ENCODE data around the gene MS4A15. TPM values are rescaled to one million over a fixed set of nuclear protein-coding genes. Genes with fewer than 3 reads are reported as not detected.
"Not testable (repeated sequence)": the region's sequence is repeated elsewhere in the genome, so short reads cannot be mapped to it uniquely, and the experiment has no call there.

The MS4A15 gene, protein sequence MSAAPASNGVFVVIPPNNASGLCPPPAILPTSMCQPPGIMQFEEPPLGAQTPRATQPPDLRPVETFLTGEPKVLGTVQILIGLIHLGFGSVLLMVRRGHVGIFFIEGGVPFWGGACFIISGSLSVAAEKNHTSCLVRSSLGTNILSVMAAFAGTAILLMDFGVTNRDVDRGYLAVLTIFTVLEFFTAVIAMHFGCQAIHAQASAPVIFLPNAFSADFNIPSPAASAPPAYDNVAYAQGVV
- total RNA-seq: 1 to 10 TPM in 1 of 7 donors, under 1 TPM in 1, not detected in 5; 0.33 to 1.1 TPM
- under 1 TPM in 1 of 2 donors, not detected in 1; 0.15 TPM for polyA plus RNA-seq
- long read RNA-seq, donor 1, partial matches to known transcripts: 5 of 7 reads
- long read RNA-seq, donor 1, other reads (novel, unspliced or antisense): 2 of 7 reads
- long read RNA-seq, donor 2: 0 reads
- long read RNA-seq, donor 3: 0 reads

DNA sequence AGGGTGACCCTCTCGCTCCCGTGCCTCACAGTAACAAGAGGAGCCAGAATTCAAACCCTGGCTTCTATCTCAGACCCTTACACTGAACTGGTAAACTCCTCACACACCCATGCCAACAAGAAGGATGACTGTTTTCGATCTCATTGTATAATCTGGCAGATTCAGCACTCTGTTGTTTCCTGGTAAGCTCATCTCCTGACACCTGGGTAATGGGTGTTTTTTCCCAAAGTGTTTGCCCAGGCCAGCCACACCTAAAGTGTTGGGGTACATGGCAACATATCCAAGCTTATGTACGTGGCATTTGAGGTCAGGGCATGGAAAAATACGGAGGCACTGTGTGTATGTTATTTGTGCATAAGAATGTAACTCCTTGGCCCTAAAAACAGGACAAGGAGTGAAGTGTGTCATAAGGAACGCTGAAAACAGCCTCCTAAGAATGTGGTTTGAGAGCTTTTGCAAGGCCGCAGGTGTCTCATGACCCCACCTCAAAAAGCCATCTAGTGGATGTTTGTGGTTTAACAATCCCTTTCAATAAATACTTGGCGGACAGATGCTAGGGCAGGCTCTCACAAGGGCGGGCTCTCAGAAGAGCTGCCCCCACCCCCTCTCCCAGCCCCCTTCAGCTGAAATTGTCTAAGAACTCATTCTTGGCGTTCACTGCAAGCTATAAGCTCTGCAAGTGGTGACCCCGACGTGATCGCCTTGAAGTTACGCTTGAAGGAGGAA is at the start of gene MS4A15:
TSS of gene MS4A15 (plus strand) at position 561 of the 726 bp plus-strand sequence. CDS start 6,867 bp downstream, outside the sequence.
- Histone ChIP-seq H3K36me3 (no peaks in the 10 kb centered on the region), H3K4me3 (no peak within 1 kb of the TSS), H3K9me3 (no peaks in the 10 kb centered on the region), H3K27ac (no peak within 1 kb of the TSS), H3K4me1 (ENCODE audit: insufficient read depth) (no peaks in the 10 kb centered on the region), H3K27me3 (no peaks in the 10 kb centered on the region)
- no peak for DNase-seq
- 58 to 84% (median 74%) methylated on average over 14 of the region's 14 CpGs for WGBS, 3 donors
- intact Hi-C loops (cut with DNase I): no loop called here
- TF ChIP-seq, protein P1, sequence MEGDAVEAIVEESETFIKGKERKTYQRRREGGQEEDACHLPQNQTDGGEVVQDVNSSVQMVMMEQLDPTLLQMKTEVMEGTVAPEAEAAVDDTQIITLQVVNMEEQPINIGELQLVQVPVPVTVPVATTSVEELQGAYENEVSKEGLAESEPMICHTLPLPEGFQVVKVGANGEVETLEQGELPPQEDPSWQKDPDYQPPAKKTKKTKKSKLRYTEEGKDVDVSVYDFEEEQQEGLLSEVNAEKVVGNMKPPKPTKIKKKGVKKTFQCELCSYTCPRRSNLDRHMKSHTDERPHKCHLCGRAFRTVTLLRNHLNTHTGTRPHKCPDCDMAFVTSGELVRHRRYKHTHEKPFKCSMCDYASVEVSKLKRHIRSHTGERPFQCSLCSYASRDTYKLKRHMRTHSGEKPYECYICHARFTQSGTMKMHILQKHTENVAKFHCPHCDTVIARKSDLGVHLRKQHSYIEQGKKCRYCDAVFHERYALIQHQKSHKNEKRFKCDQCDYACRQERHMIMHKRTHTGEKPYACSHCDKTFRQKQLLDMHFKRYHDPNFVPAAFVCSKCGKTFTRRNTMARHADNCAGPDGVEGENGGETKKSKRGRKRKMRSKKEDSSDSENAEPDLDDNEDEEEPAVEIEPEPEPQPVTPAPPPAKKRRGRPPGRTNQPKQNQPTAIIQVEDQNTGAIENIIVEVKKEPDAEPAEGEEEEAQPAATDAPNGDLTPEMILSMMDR (IDR thresholded peaks at IDR 0.05): no peak
- TF ChIP-seq POLR2A (IDR thresholded peaks at IDR 0.05) (no peak), EP300 (IDR thresholded peaks at IDR 0.05) (no peak)

- Histone ChIP-seq H3K4me3 (no peak overlapping the region), H3K9me3 (no peaks in the 10 kb centered on the region), H3K4me1 (ENCODE audit: insufficient read depth) (no peaks in the 10 kb centered on the region), H3K27me3 (no peaks in the 10 kb centered on the region), H3K27ac (no peak overlapping the region), H3K36me3 (no peaks in the 10 kb centered on the region)
- intact Hi-C loops (cut with DNase I): loop anchor here in 1 of 4 donors (5.0 kb wide), 1 partner anchor 190 kb away; no protein-coding TSS in a partner anchor
- TF ChIP-seq, protein P1 (IDR thresholded peaks at IDR 0.05): no peak
- no peak for TF ChIP-seq POLR2A (IDR thresholded peaks at IDR 0.05)
- no peak for TF ChIP-seq EP300 (IDR thresholded peaks at IDR 0.05)
- 83 to 91% (median 85%) methylated on average over 5 of the region's 5 CpGs for WGBS, 3 donors
- no peak for DNase-seq
Measured at GRCh38 chr11:60706931-60707330, 49.7 kb upstream of the MS4A15 start.

GRCh38 chr11:60710482-60710881 is 46.2 kb upstream of the MS4A15 start:
- no peak for DNase-seq
- Histone ChIP-seq H3K4me3 (no peak overlapping the region), H3K9me3 (no peaks in the 10 kb centered on the region), H3K36me3 (no peaks in the 10 kb centered on the region), H3K4me1 (ENCODE audit: insufficient read depth) (no peaks in the 10 kb centered on the region), H3K27me3 (no peaks in the 10 kb centered on the region), H3K27ac (no peak overlapping the region)
- no peak for TF ChIP-seq POLR2A (IDR thresholded peaks at IDR 0.05)
- TF ChIP-seq, protein P1 (IDR thresholded peaks at IDR 0.05): no peak
- TF ChIP-seq EP300 (IDR thresholded peaks at IDR 0.05): no peak
- intact Hi-C loops (cut with DNase I): no loop called here
- 66 to 75% (median 69%) methylated on average over 4 of the region's 4 CpGs for WGBS, 3 donors

GRCh38 chr11:60711276-60711675 is 45.4 kb upstream of the MS4A15 start:
- no peaks in the 10 kb centered on the region for H3K4me1 ChIP-seq (ENCODE audit: insufficient read depth)
- DNase-seq: no peak
- WGBS, 3 donors: 71 to 82% (median 71%) methylated on average over 4 of the region's 4 CpGs
- H3K9me3 ChIP-seq: no peaks in the 10 kb centered on the region
- TF ChIP-seq, protein P1 (IDR thresholded peaks at IDR 0.05): no peak
- TF ChIP-seq EP300 (IDR thresholded peaks at IDR 0.05) (no peak), POLR2A (IDR thresholded peaks at IDR 0.05) (no peak)
- H3K27me3 ChIP-seq: no peaks in the 10 kb centered on the region
- H3K27ac ChIP-seq: no peak overlapping the region
- intact Hi-C loops (cut with DNase I): no loop called here
- H3K36me3 ChIP-seq: no peaks in the 10 kb centered on the region
- H3K4me3 ChIP-seq: no peak overlapping the region

GRCh38 chr11:60713423-60713822 is 43.2 kb upstream of the MS4A15 start:
- H3K4me1 ChIP-seq (ENCODE audit: insufficient read depth); intact Hi-C loops (cut with DNase I); H3K36me3 ChIP-seq; H3K4me3 ChIP-seq; H3K9me3 ChIP-seq; H3K27me3 ChIP-seq; H3K27ac ChIP-seq; DNase-seq: not testable (repeated sequence)
- 77 to 88% (median 85%) methylated on average over 6 of the region's 6 CpGs for WGBS, 3 donors

Measured in ovary (tissue), 10 donors.